Raji (cell line): Measurements from ENCODE around the gene DLST.

Source experiments
- POLR2A ChIP-seq: IDR thresholded peaks from 2 replicates; pipeline ENCODE4 v1.6.1; 2011; ENCODE audit warnings: low read depth, low read length, control low read depth; ENCODE audit not compliant: insufficient read depth

The DLST gene

GRCh38 chr14:74934476-74935359 lies 53.0 kb downstream of the DLST start:
- no peak for TF ChIP-seq POLR2A

- no peak for TF ChIP-seq POLR2A
Observed at GRCh38 chr14:74935360-74935680, 53.6 kb downstream of the DLST start.

- TF ChIP-seq POLR2A, result no peak
Observed at GRCh38 chr14:74936151-74936550, 54.4 kb downstream of the DLST start.

- TF ChIP-seq POLR2A, result no peak
Observed at GRCh38 chr14:74936731-74937130, 55.0 kb downstream of the DLST start.

GRCh38 chr14:74937171-74937570 lies 55.5 kb downstream of the DLST start:
- no peak for TF ChIP-seq POLR2A

- no peak for TF ChIP-seq POLR2A
Observed at GRCh38 chr14:74938531-74939495, 57.1 kb downstream of the DLST start.

- no peak for TF ChIP-seq POLR2A
Observed at GRCh38 chr14:74940956-74941565, 59.3 kb downstream of the DLST start.

- 0 out of 2 replicates have a peak, but pooled peaks have one; percentile 47 for TF ChIP-seq POLR2A
Observed at GRCh38 chr14:74941676-74942097, 60.0 kb downstream of the DLST start.

GRCh38 chr14:74942181-74942580 lies 60.5 kb downstream of the DLST start:
- TF ChIP-seq POLR2A, result no peak

GRCh38 chr14:74942608-74943007 lies 60.9 kb downstream of the DLST start:
- TF ChIP-seq POLR2A, result 0 out of 2 replicates have a peak, but pooled peaks have one; percentile 42

- no peak for TF ChIP-seq POLR2A
Observed at GRCh38 chr14:74945261-74945851, 63.6 kb downstream of the DLST start.

- TF ChIP-seq POLR2A, result no peak
Observed at GRCh38 chr14:74945852-74946658, 64.3 kb downstream of the DLST start.

GRCh38 chr14:74946659-74947281 lies 65.1 kb downstream of the DLST start:
- TF ChIP-seq POLR2A, result no peak
